Hepatocyte (in vitro differentiated cells): ENCODE results near the gene PIBF1. TPM values are rescaled to one million over a fixed set of nuclear protein-coding genes. Genes with fewer than 3 reads are reported as not detected.

Experiments used
- DNase-seq: peaks from one replicate; pipeline ENCODE4 v3.0.0-alpha.2; 2016; ENCODE audit warnings: low spot score
- H2AFZ ChIP-seq: fragments of 200-600 bp; sonication (generic); 2 replicates; pipeline ENCODE4 v1.6.0; 2016; ENCODE audit warnings: antibody characterized with exemption, mild to moderate bottlenecking
- H3K27ac ChIP-seq: fragments of 200-600 bp; sonication (generic); 2 replicates; pipeline ENCODE4 v1.5.1; 2016; ENCODE audit warnings: mild to moderate bottlenecking
- H3K27me3 ChIP-seq: fragments of 200-600 bp; sonication (generic); 2 replicates; pipeline ENCODE4 v1.6.1; 2016
- H3K36me3 ChIP-seq: fragments of 200-600 bp; sonication (generic); replicated peaks from 2 replicates; pipeline ENCODE4 v1.5.1; 2016; ENCODE audit warnings: low read depth; ENCODE audit not compliant: insufficient read depth
- H3K4me1 ChIP-seq: fragments of 200-600 bp; sonication (generic); 2 replicates; pipeline ENCODE4 v1.5.1; 2016; ENCODE audit warnings: mild to moderate bottlenecking, moderate library complexity; ENCODE audit not compliant: insufficient read depth
- H3K4me2 ChIP-seq: fragments of 200-600 bp; sonication (generic); 2 replicates; pipeline ENCODE4 v1.6.0; 2016
- H3K4me3 ChIP-seq: fragments of 200-600 bp; sonication (generic); 2 replicates; pipeline ENCODE4 v1.5.1; 2016; ENCODE audit warnings: mild to moderate bottlenecking
- H3K79me2 ChIP-seq: fragments of 200-600 bp; sonication (generic); 2 replicates; pipeline ENCODE4 v1.6.0; 2017; ENCODE audit warnings: mild to moderate bottlenecking
- H3K9me2 ChIP-seq: fragments of 200-600 bp; sonication (generic); replicated peaks from 2 replicates; pipeline ENCODE4 v1.6.0; 2017; ENCODE audit warnings: mild to moderate bottlenecking; ENCODE audit not compliant: insufficient read depth
- H3K9me3 ChIP-seq: fragments of 200-600 bp; sonication (generic); 2 replicates; pipeline ENCODE4 v1.5.1; 2016; ENCODE audit warnings: low read depth, mild to moderate bottlenecking
- H4K20me1 ChIP-seq: fragments of 200-600 bp; sonication (generic); 2 replicates; pipeline ENCODE4 v1.6.0; 2016; ENCODE audit warnings: mild to moderate bottlenecking; ENCODE audit not compliant: insufficient read depth, poor library complexity, severe bottlenecking
- EZH2 ChIP-seq: fragments of 200-600 bp; sonication (generic); IDR thresholded peaks from 2 replicates; pipeline ENCODE4 v1.6.1; 2016; ENCODE audit warnings: antibody characterized with exemption, mild to moderate bottlenecking, borderline replicate concordance
- EZH2phosphoT487 ChIP-seq: fragments of 200-600 bp; sonication (generic); IDR thresholded peaks from one replicate; pipeline ENCODE4 v1.6.1; 2018; ENCODE audit warnings: antibody characterized with exemption, mild to moderate bottlenecking, low read depth, moderate library complexity; ENCODE audit not compliant: unreplicated experiment, severe bottlenecking
- WGBS: methylation state at CpG from one replicate; pipeline ENCODE4 v1.1.6; 2016; ENCODE audit warnings: low lambda C conversion rate; ENCODE audit errors: missing lambda C conversion rate; 5-methylcytosine and 5-hydroxymethylcytosine counted together
- polyA plus RNA-seq: library from polyadenylated mRNA; unstranded; fragments of >200 nt; fragmentation: Nextera tagmentation; extraction: Ambion mirVana; gene quantifications from 2 replicates; pipeline ENCODE4 v1.2.1, GENCODE V29; 2016
- total RNA-seq: library from RNA; depleted of rRNA; stranded (reverse); fragments of >200 nt; gene quantifications from 2 replicates; pipeline ENCODE4 v1.2.3, GENCODE V29; 2014
- TF ChIP-seq, protein P1 (sequence below): fragments of 200-600 bp; sonication (generic); IDR thresholded peaks from 2 replicates; pipeline ENCODE4 v1.5.1; 2016; ENCODE audit warnings: antibody characterized with exemption, mild to moderate bottlenecking; ENCODE audit not compliant: poor library complexity

Gene PIBF1
- total and polyA plus RNA-seq, 2 experiments from 2014 or later: 13.1 to 24.5 TPM

DNA sequence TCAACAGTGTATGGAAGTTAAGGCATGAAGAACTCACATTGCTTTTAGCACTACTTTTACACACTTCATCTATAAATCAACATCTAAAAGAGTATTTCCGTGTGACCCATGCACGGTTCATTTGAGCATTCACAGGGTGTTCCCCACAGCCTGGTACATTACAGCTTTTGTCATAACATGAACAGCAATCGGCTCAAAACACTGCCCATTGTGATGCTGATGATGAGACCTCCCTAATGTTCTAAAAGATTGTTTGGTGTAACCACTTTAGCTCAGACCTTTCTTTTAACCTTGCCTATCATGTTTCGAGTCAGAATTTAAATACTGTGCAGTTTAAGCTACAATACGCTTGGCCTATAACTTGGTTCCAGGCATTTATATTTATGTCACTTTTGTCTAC, 272.8 kb downstream of the PIBF1 start:
- H3K9me3 ChIP-seq: no peaks in the 10 kb centered on the region
- TF ChIP-seq EZH2 (no peak), EZH2phosphoT487 (no peak)
- H3K4me2 ChIP-seq: no peak overlapping the region
- peaks cover 7% of the 10 kb centered on the region for H3K79me2 ChIP-seq
- no peaks in the 10 kb centered on the region for H3K27me3 ChIP-seq
- H2AFZ ChIP-seq: no peak overlapping the region
- WGBS: 62% methylated on average over 5 of the region's 5 CpGs
- no peaks in the 10 kb centered on the region for H3K36me3 ChIP-seq
- H3K4me3 ChIP-seq: no peak overlapping the region
- DNase-seq: no peak
- H3K27ac ChIP-seq: no peak overlapping the region
- H3K9me2 ChIP-seq: no peaks in the 10 kb centered on the region
- H4K20me1 ChIP-seq: no peaks in the 10 kb centered on the region
- H3K4me1 ChIP-seq: peaks cover 12% of the 10 kb centered on the region

- no peaks in the 10 kb centered on the region for H3K36me3 ChIP-seq
- H3K27ac ChIP-seq: peak overlapping the region; percentile 50
- H2AFZ ChIP-seq: no peak overlapping the region
- no peaks in the 10 kb centered on the region for H3K9me3 ChIP-seq
- peaks cover 20% of the 10 kb centered on the region for H3K79me2 ChIP-seq
- WGBS: 45% methylated on average over 8 of the region's 8 CpGs
- no peaks in the 10 kb centered on the region for H3K27me3 ChIP-seq
- H3K4me2 ChIP-seq: peak overlapping the region; percentile 80
- peaks cover 12% of the 10 kb centered on the region for H3K4me1 ChIP-seq
- H3K4me3 ChIP-seq: no peak overlapping the region
- H4K20me1 ChIP-seq: no peaks in the 10 kb centered on the region
- TF ChIP-seq, protein P1, sequence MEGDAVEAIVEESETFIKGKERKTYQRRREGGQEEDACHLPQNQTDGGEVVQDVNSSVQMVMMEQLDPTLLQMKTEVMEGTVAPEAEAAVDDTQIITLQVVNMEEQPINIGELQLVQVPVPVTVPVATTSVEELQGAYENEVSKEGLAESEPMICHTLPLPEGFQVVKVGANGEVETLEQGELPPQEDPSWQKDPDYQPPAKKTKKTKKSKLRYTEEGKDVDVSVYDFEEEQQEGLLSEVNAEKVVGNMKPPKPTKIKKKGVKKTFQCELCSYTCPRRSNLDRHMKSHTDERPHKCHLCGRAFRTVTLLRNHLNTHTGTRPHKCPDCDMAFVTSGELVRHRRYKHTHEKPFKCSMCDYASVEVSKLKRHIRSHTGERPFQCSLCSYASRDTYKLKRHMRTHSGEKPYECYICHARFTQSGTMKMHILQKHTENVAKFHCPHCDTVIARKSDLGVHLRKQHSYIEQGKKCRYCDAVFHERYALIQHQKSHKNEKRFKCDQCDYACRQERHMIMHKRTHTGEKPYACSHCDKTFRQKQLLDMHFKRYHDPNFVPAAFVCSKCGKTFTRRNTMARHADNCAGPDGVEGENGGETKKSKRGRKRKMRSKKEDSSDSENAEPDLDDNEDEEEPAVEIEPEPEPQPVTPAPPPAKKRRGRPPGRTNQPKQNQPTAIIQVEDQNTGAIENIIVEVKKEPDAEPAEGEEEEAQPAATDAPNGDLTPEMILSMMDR: no peak
- TF ChIP-seq EZH2phosphoT487: no peak
- no peak for TF ChIP-seq EZH2
- no peaks in the 10 kb centered on the region for H3K9me2 ChIP-seq
- DNase-seq: peak; percentile 45
These were observed 274.1 kb downstream of the PIBF1 start for GRCh38 chr13:73055813-73056564.

- DNase-seq: no peak
- Histone ChIP-seq H3K79me2 (peaks cover 25% of the 10 kb centered on the region), H4K20me1 (no peaks in the 10 kb centered on the region), H3K27ac (peak overlapping the region; percentile 50), H3K27me3 (no peaks in the 10 kb centered on the region), H3K4me1 (peaks cover 12% of the 10 kb centered on the region), H3K4me2 (peak overlapping the region; percentile 80), H3K4me3 (no peak overlapping the region), H3K36me3 (no peaks in the 10 kb centered on the region), H2AFZ (no peak overlapping the region), H3K9me2 (no peaks in the 10 kb centered on the region), H3K9me3 (no peaks in the 10 kb centered on the region)
- whole genome bisulfite sequencing: 77% methylated on average over 4 of the region's 4 CpGs
- no peak for TF ChIP-seq EZH2phosphoT487
- TF ChIP-seq EZH2: no peak
- TF ChIP-seq, protein P1: no peak
These were observed 274.6 kb downstream of the PIBF1 start for GRCh38 chr13:73056565-73056962.

DNA sequence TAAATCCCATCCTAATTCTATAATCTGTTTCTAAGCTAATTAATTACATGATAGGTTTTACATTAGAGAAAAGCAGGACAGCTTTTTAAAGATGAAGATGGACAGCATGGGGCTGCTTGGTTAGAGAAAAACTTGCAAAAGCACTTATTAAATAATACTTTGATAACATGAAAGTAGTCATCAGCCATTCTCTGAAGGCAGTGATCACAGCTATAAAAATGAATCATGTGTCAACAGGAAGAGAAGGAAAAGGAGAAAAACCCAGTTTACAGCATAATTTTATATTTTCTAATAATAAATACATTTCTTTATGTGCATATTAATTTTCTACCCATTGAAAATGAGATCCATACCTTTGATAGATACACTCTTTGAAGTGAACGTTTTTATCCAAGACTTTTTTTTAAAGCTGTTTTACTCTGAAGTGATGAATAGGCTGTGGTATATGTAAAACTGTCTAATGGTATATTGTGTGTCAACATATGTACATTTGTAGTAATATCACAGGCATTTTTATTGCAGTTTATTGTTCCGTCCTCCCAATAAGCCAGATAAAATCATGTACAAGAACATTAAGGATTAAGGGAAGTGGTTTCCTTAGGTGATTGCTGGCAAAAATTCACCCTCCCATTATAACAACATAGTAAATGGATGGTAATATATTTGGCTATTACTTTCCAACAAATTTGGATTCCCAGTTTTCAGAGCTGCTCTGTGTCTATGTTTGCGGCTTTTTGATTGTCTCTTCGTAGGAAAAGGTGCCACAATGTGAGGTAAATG, 275.5 kb downstream of the PIBF1 start:
- H3K4me1 ChIP-seq: peaks cover 12% of the 10 kb centered on the region
- H3K9me2 ChIP-seq: no peaks in the 10 kb centered on the region
- no peak for DNase-seq
- WGBS: 49% methylated on average over 4 of the region's 4 CpGs
- TF ChIP-seq, protein P1: no peak
- TF ChIP-seq EZH2phosphoT487: no peak
- TF ChIP-seq EZH2: no peak
- H3K27me3 ChIP-seq: no peaks in the 10 kb centered on the region
- H4K20me1 ChIP-seq: no peaks in the 10 kb centered on the region
- H3K79me2 ChIP-seq: peaks cover 35% of the 10 kb centered on the region
- H3K27ac ChIP-seq: peak overlapping the region; percentile 81
- H3K4me2 ChIP-seq: peak overlapping the region; percentile 80
- H3K9me3 ChIP-seq: no peaks in the 10 kb centered on the region
- H3K36me3 ChIP-seq: no peaks in the 10 kb centered on the region
- peak overlapping the region; percentile 4 for H2AFZ ChIP-seq
- H3K4me3 ChIP-seq: peak overlapping the region; percentile 31
